ENCODE results near the gene WBP1L. TPM values are rescaled to one million over a fixed set of nuclear protein-coding genes. Genes with fewer than 3 reads are reported as not detected.
A peak's percentile ranks its signal among the peaks of the same experiment; 100 is the strongest.
"Not testable (repeated sequence)": the region's sequence is repeated elsewhere in the genome, so short reads cannot be mapped to it uniquely, and the experiment has no call there.

WBP1L gene
- total RNA-seq (2013): 32.6 TPM
- polyA plus RNA-seq (10 to 100 TPM; 24.8 to 43.0 (median 38.3) TPM), polyA minus RNA-seq (40.0 and 58.4 TPM in 2 replicates), total RNA-seq (23.2 to 106 (median 59.3) reads per million in 11 experiments)

GRCh38 chr10:102743588-102744373 lies at the start of gene WBP1L:
Gene WBP1L, plus strand, starts transcription at chr10:102743948. Its CDS starts 106 bp downstream, at chr10:102744054.
- Histone ChIP-seq H3K79me2 (ENCODE audit: insufficient read depth, low read length) (peaks cover 52% of the 10 kb centered on the region), H3K4me1 (ENCODE audit: control insufficient read depth in 1 of 2, insufficient read depth in 2 of 2, low read length in 2 of 2) (peaks cover 30 to 32% of the 10 kb centered on the region in 2 donors), H3K9me3 (replicated peaks in 1 of 2; ENCODE audit: control insufficient read depth in 1 of 2, insufficient read depth in 1 of 2, low read length in 2 of 2) (no peaks in the 10 kb centered on the region), H3K4me2 (replicated peaks; ENCODE audit: extremely low read depth, low read length, poor library complexity, severe bottlenecking) (peak within 1 kb of the TSS; percentile 93), H2AFZ (ENCODE audit: insufficient read depth, low read depth, low read length, poor library complexity, severe bottlenecking) (peak within 1 kb of the TSS; percentile 71), H3K36me3 (replicated peaks in 1 of 2; ENCODE audit: control insufficient read depth in 1 of 2, insufficient read depth in 2 of 2, low read length in 2 of 2) (peaks cover 0 to 12% of the 10 kb centered on the region in 2 donors), H3K9ac (ENCODE audit: insufficient read depth, low read length, poor library complexity, severe bottlenecking) (peak within 1 kb of the TSS; percentile 93), H3K27me3 (ENCODE audit: control insufficient read depth in 2 of 2, insufficient read depth in 2 of 2, low read length in 2 of 2) (no peaks in the 10 kb centered on the region), H3K4me3 (replicated peaks in 1 of 3; ENCODE audit: low read depth in 2 of 3, low read length in 3 of 3) (peak within 1 kb of the TSS; percentile 92 to 94 (median 93)), H3K27ac (ENCODE audit: low read depth in 1 of 2, low read length in 2 of 2) (peak within 1 kb of the TSS; percentile 56 to 91), H4K20me1 (ENCODE audit: insufficient read depth, low read length) (peaks cover 17% of the 10 kb centered on the region)
- under 1% methylated on average over 36 of the region's 37 CpGs for WGBS (ENCODE audit: insufficient coverage)
- H3K4me1 Mint-ChIP-seq: peaks cover 37% of the 10 kb centered on the region
- H3K36me3 Mint-ChIP-seq: peaks cover 11 to 17% of the 10 kb centered on the region in 2 donors
- peaks cover 0 to 9% (median 0%) of the 10 kb centered on the region in 3 donors for H3K27me3 Mint-ChIP-seq (ENCODE audit: low read depth in 3 of 3)
- DNase-seq: peak; percentile 97 to 99 (median 98)
- TF ChIP-seq CTCF (IDR thresholded peaks at IDR 0.05): no peak
- H3K4me3 Mint-ChIP-seq: peak within 1 kb of the TSS; percentile 98 to 99
- intact Hi-C loops (cut with micrococcal nuclease): loop anchor here (5.0 to 10.0 kb wide), 3 partner anchors 174 to 651 kb away; partner anchors contain the start of genes CNNM2 (in 2 of the 2), ACTR1A (in 1 of the 2), ATP5MK (in 1 of the 2) and PDCD11 (in 1 of the 2)
- peaks cover 0 to 5% (median 2%) of the 10 kb centered on the region in 7 donors for H3K9me3 Mint-ChIP-seq
- peak within 1 kb of the TSS; percentile 84 to 98 (median 94) for H3K27ac Mint-ChIP-seq

- H3K36me3 Mint-ChIP-seq: peaks cover 37 to 46% of the 10 kb centered on the region in 2 donors
- H3K9me3 ChIP-seq (replicated peaks in 1 of 2; ENCODE audit: control insufficient read depth in 1 of 2, insufficient read depth in 1 of 2, low read length in 2 of 2); H2AFZ ChIP-seq (ENCODE audit: insufficient read depth, low read depth, low read length, poor library complexity, severe bottlenecking); H3K4me1 Mint-ChIP-seq; H3K4me1 ChIP-seq (ENCODE audit: control insufficient read depth in 1 of 2, insufficient read depth in 2 of 2, low read length in 2 of 2); H3K4me2 ChIP-seq (replicated peaks; ENCODE audit: extremely low read depth, low read length, poor library complexity, severe bottlenecking); H3K4me3 ChIP-seq (replicated peaks in 1 of 3; ENCODE audit: low read depth in 2 of 3, low read length in 3 of 3); H3K27ac ChIP-seq (ENCODE audit: low read depth in 1 of 2, low read length in 2 of 2); H3K4me3 Mint-ChIP-seq; H3K27me3 Mint-ChIP-seq (ENCODE audit: low read depth in 3 of 3); H3K79me2 ChIP-seq (ENCODE audit: insufficient read depth, low read length); H3K9me3 Mint-ChIP-seq; H3K27me3 ChIP-seq (ENCODE audit: control insufficient read depth in 2 of 2, insufficient read depth in 2 of 2, low read length in 2 of 2); H4K20me1 ChIP-seq (ENCODE audit: insufficient read depth, low read length); intact Hi-C loops (cut with micrococcal nuclease); DNase-seq; H3K27ac Mint-ChIP-seq; H3K9ac ChIP-seq (ENCODE audit: insufficient read depth, low read length, poor library complexity, severe bottlenecking): not testable (repeated sequence)
- WGBS (ENCODE audit: insufficient coverage): no CpG with 5 or more reads among the region's 10 CpGs
- peaks cover 8 to 30% of the 10 kb centered on the region in 2 donors for H3K36me3 ChIP-seq (replicated peaks in 1 of 2; ENCODE audit: control insufficient read depth in 1 of 2, insufficient read depth in 2 of 2, low read length in 2 of 2)
These were observed 48.3 kb upstream of the WBP1L start for GRCh38 chr10:102695401-102695800.

All from CD14-positive monocyte (primary cell).